Activated B cell treated with CpG ODN at 0.5 μM for 24 hours (primary cell): ENCODE data around the gene APCDD1L. TPM values are rescaled to one million over a fixed set of nuclear protein-coding genes. Genes with fewer than 3 reads are reported as not detected.

Experiments used
- ATAC-seq: fragments of 200-7000 bp; cut with Tn5 transposase; one replicate; pipeline ENCODE4 v1.10.0; 2021; ENCODE audit warnings: low read depth, mild to moderate bottlenecking, moderate library complexity
- CTCF ChIA-PET: fragments of 350-600 bp; sonication (Branson Sonifier 250); formaldehyde crosslinking; loops from one replicate; lab custom pipeline; 2021; ENCODE audit warnings: antibody characterized with exemption; lab: Charles Lee
- POLR2A ChIA-PET: fragments of 350-600 bp; sonication (Branson Sonifier 250); formaldehyde crosslinking; loops from one replicate; lab custom pipeline; 2021; ENCODE audit warnings: antibody characterized with exemption; lab: Charles Lee
- DNase-seq: peaks from one replicate; pipeline ENCODE4 v3.0.0; 2022
- H3K27ac Mint-ChIP-seq: one replicate; pipeline ENCODE4 v1.8.0; 2020; ENCODE audit warnings: mixed read lengths
- H3K27me3 Mint-ChIP-seq: one replicate; pipeline ENCODE4 v1.8.0; 2021; ENCODE audit warnings: mixed read lengths
- H3K36me3 Mint-ChIP-seq: one replicate; pipeline ENCODE4 v1.8.0; 2021; ENCODE audit warnings: low read depth, mixed read lengths
- H3K4me1 Mint-ChIP-seq: one replicate; pipeline ENCODE4 v1.8.0; 2021; ENCODE audit warnings: mixed read lengths
- H3K4me3 Mint-ChIP-seq: one replicate; pipeline ENCODE4 v1.8.0; 2020; ENCODE audit warnings: mild to moderate bottlenecking, mixed read lengths
- H3K9me3 Mint-ChIP-seq: one replicate; pipeline ENCODE4 v1.8.0; 2020; ENCODE audit warnings: mixed read lengths
- intact Hi-C: fragments of 100-400 bp; cut with micrococcal nuclease; formaldehyde crosslinking; loops from one replicate; pipeline ENCODE4 v1.15.1; 2024
- total RNA-seq: library from RNA; stranded (reverse); gene quantifications from 2 replicates; pipeline ENCODE4 v1.2.3, GENCODE V29; 2022
- TF ChIP-seq, protein P1 (sequence below): fragments of 200-600 bp; IDR thresholded peaks from one replicate; pipeline ENCODE4 v1.8.0; 2022; ENCODE audit warnings: antibody characterized with exemption, mild to moderate bottlenecking

Gene APCDD1L
- total RNA-seq, 1 donor from 2014 or later, result not detected

GRCh38 chr20:58556961-58557360 lies 41.8 kb upstream of the APCDD1L start:
- Mint-ChIP-seq H3K4me1 (no peaks in the 10 kb centered on the region), H3K4me3 (no peak overlapping the region), H3K36me3 (no peaks in the 10 kb centered on the region), H3K27ac (no peak overlapping the region), H3K9me3 (no peaks in the 10 kb centered on the region), H3K27me3 (peaks cover 23% of the 10 kb centered on the region)
- ATAC-seq (no peak), DNase-seq (no peak)
- POLR2A ChIA-PET, result no interaction called here
- intact Hi-C loops, result no loop called here
- CTCF ChIA-PET, result no interaction called here
- TF ChIP-seq, protein P1, sequence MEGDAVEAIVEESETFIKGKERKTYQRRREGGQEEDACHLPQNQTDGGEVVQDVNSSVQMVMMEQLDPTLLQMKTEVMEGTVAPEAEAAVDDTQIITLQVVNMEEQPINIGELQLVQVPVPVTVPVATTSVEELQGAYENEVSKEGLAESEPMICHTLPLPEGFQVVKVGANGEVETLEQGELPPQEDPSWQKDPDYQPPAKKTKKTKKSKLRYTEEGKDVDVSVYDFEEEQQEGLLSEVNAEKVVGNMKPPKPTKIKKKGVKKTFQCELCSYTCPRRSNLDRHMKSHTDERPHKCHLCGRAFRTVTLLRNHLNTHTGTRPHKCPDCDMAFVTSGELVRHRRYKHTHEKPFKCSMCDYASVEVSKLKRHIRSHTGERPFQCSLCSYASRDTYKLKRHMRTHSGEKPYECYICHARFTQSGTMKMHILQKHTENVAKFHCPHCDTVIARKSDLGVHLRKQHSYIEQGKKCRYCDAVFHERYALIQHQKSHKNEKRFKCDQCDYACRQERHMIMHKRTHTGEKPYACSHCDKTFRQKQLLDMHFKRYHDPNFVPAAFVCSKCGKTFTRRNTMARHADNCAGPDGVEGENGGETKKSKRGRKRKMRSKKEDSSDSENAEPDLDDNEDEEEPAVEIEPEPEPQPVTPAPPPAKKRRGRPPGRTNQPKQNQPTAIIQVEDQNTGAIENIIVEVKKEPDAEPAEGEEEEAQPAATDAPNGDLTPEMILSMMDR, result no peak

DNA sequence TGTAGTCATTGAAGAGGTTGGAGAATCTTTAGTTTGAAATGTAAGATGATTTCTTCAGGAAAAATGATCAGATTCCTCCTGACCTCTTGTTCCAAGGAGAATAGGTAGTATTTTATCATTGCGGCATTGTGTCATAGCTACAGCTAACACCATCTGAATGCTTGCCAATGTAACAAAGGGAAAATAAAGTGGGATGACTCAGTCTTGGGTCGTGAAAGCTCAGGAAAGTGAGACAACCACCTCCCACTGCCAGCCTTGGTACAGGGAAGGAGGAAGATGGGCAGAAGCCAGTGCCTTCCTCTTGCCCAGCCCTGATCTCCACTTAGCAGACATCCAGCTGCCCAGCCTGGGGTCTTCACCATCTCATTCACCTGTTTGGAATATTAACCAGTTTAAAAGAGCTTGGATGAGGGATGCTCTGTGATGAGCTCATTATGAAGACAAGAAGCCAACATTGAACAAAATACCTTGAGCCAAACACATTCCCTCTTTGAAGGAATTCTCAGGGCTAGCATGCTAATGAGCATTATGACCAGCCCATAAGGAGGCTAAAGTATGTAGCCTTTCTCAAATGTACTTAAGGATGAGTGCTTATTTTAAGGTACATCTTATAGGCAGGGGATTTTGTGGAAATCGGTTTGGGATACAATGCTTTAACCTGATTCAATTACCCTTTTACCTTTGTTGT lies 40.0 kb upstream of the APCDD1L start:
- no peak for DNase-seq
- CTCF ChIA-PET, result no interaction called here

GRCh38 chr20:58554541-58554940 lies 39.3 kb upstream of the APCDD1L start:
- intact Hi-C loops, result no loop called here
- Mint-ChIP-seq H3K36me3 (no peaks in the 10 kb centered on the region), H3K4me1 (no peaks in the 10 kb centered on the region), H3K27me3 (peaks cover 23% of the 10 kb centered on the region), H3K27ac (no peak overlapping the region), H3K9me3 (no peaks in the 10 kb centered on the region), H3K4me3 (no peak overlapping the region)
- no peak for ATAC-seq
- TF ChIP-seq, protein P1, result no peak
- ChIA-PET CTCF (no interaction called here), POLR2A (no interaction called here)
- no peak for DNase-seq

More for the DNA sequence above, 40.0 kb upstream of the APCDD1L start:
- intact Hi-C loops, result no loop called here
- Mint-ChIP-seq H3K27me3 (peaks cover 24% of the 10 kb centered on the region), H3K4me3 (no peak overlapping the region), H3K9me3 (no peaks in the 10 kb centered on the region), H3K36me3 (no peaks in the 10 kb centered on the region), H3K27ac (no peak overlapping the region), H3K4me1 (no peaks in the 10 kb centered on the region)
- ATAC-seq, result no peak
- POLR2A ChIA-PET, result no interaction called here
- TF ChIP-seq, protein P1, result no peak

DNA sequence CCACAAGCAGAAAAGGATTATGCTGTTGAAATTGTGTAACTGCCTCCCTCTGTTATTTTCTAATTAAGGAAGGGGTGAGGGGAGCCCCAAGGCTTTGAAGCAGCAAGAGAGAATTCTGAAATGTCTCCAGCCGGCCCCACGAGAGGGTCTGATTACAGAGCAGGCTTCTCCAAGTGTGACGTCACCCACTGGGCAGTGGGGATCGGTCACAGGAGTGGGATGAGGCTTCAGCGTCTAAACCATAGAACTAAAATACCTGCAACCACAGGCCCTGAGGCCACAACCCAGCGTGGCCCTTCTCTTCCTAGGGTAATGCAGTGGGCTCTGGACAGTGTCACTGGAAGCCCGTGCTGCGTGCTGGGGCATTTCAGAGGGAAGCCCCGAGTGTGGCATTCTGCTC lies 38.6 kb upstream of the APCDD1L start:
- ChIA-PET POLR2A (no interaction called here), CTCF (no interaction called here)
- intact Hi-C loops, result no loop called here
- no peaks in the 10 kb centered on the region for H3K4me1 Mint-ChIP-seq
- H3K9me3 Mint-ChIP-seq, result no peaks in the 10 kb centered on the region
- TF ChIP-seq, protein P1, result no peak
- ATAC-seq, result no peak
- no peak overlapping the region for H3K27ac Mint-ChIP-seq
- H3K4me3 Mint-ChIP-seq, result no peak overlapping the region
- peaks cover 27% of the 10 kb centered on the region for H3K27me3 Mint-ChIP-seq
- DNase-seq, result no peak
- H3K36me3 Mint-ChIP-seq, result no peaks in the 10 kb centered on the region

GRCh38 chr20:58553166-58553696 lies 38.0 kb upstream of the APCDD1L start:
- ChIA-PET CTCF (no interaction called here), POLR2A (no interaction called here)
- TF ChIP-seq, protein P1, result no peak
- DNase-seq, result no peak
- no peak for ATAC-seq
- no peaks in the 10 kb centered on the region for H3K9me3 Mint-ChIP-seq
- no peak overlapping the region for H3K27ac Mint-ChIP-seq
- intact Hi-C loops, result no loop called here
- no peaks in the 10 kb centered on the region for H3K4me1 Mint-ChIP-seq
- H3K27me3 Mint-ChIP-seq, result peaks cover 27% of the 10 kb centered on the region
- no peaks in the 10 kb centered on the region for H3K36me3 Mint-ChIP-seq
- H3K4me3 Mint-ChIP-seq, result no peak overlapping the region
